SK-N-MC (cell line): ENCODE data around the gene INTS15.
"Not testable (repeated sequence)": the region's sequence is repeated elsewhere in the genome, so short reads cannot be mapped to it uniquely, and the experiment has no call there.

Experiments used
- DNase-seq: peaks from one replicate; pipeline ENCODE4 v3.0.0-alpha.2; 2011; ENCODE audit warnings: low read depth, low spot score
- H3K27ac ChIP-seq: fragments of 200-600 bp; sonication (generic); 2 replicates; pipeline ENCODE4 v1.5.1; 2016; ENCODE audit warnings: mixed run types
- H3K36me3 ChIP-seq: fragments of 200-600 bp; sonication (generic); 2 replicates; pipeline ENCODE4 v1.6.1; 2017; ENCODE audit warnings: antibody characterized with exemption, low read length, mixed read lengths; ENCODE audit not compliant: insufficient read depth
- H3K4me3 ChIP-seq: fragments of 200-600 bp; sonication (generic); 2 replicates; pipeline ENCODE4 v1.5.1; 2016
- H3K9ac ChIP-seq: fragments of 200-600 bp; sonication (generic); 2 replicates; pipeline ENCODE4 v1.8.0; 2017; ENCODE audit warnings: mixed run types, mixed read lengths; ENCODE audit not compliant: insufficient read length
- H3K9me3 ChIP-seq: fragments of 200-600 bp; sonication (generic); 2 replicates; pipeline ENCODE4 v1.6.1; 2017; ENCODE audit warnings: low read depth, mild to moderate bottlenecking, antibody characterized with exemption, low read length, moderate library complexity, mixed read lengths
- EZH2 ChIP-seq: fragments of 200-600 bp; sonication (generic); IDR thresholded peaks from one replicate; pipeline ENCODE4 v1.6.1; 2017; ENCODE audit warnings: antibody characterized with exemption
- FOXP2 ChIP-seq: optimal IDR thresholded peaks from 2 replicates; pipeline ENCODE3; 2011; ENCODE audit warnings: mild to moderate bottlenecking, moderate library complexity; ENCODE audit not compliant: insufficient read depth; ENCODE audit errors: extremely low read length, control extremely low read depth
- POLR2AphosphoS5 ChIP-seq: IDR thresholded peaks from 2 replicates; pipeline ENCODE4 v1.6.1; 2012; ENCODE audit warnings: mild to moderate bottlenecking, low read depth, low read length, borderline replicate concordance

INTS15 gene

GRCh38 chr7:6571160-6571779 is 18.6 kb upstream of the INTS15 start:
- TF ChIP-seq EZH2 (no peak), FOXP2 (no peak), POLR2AphosphoS5 (no peak)
- no peak for DNase-seq
- Histone ChIP-seq H3K36me3 (no peaks in the 10 kb centered on the region), H3K4me3 (no peak overlapping the region), H3K9ac (no peak overlapping the region), H3K9me3 (no peaks in the 10 kb centered on the region), H3K27ac (no peak overlapping the region)

GRCh38 chr7:6575281-6576023 is 14.4 kb upstream of the INTS15 start:
- no peak overlapping the region for H3K9ac ChIP-seq
- H3K9me3 ChIP-seq, result no peaks in the 10 kb centered on the region
- TF ChIP-seq POLR2AphosphoS5 (no peak), EZH2 (no peak), FOXP2 (no peak)
- no peak for DNase-seq
- H3K4me3 ChIP-seq, result no peak overlapping the region
- no peaks in the 10 kb centered on the region; the same call in 1 of the 2 replicates for H3K36me3 ChIP-seq
- H3K27ac ChIP-seq, result no peak overlapping the region

GRCh38 chr7:6576024-6576866 is 13.6 kb upstream of the INTS15 start:
- Histone ChIP-seq H3K4me3 (no peak overlapping the region), H3K9me3 (no peaks in the 10 kb centered on the region), H3K9ac (no peak overlapping the region), H3K27ac (no peak overlapping the region), H3K36me3 (peaks cover 4% of the 10 kb centered on the region; the same call in 1 of the 2 replicates)
- TF ChIP-seq FOXP2, result no peak
- no peak for TF ChIP-seq POLR2AphosphoS5
- no peak for TF ChIP-seq EZH2
- no peak for DNase-seq

GRCh38 chr7:6576867-6577368 is 12.9 kb upstream of the INTS15 start:
- H3K9me3 ChIP-seq, H3K9ac ChIP-seq, H3K27ac ChIP-seq, DNase-seq: not testable (repeated sequence)
- Histone ChIP-seq H3K36me3 (peaks cover 11% of the 10 kb centered on the region; the same call in 1 of the 2 replicates), H3K4me3 (peak overlapping the region; percentile 95)

- Histone ChIP-seq H3K9ac (peak within 1 kb of the TSS; percentile 96), H3K36me3 (peaks cover 16% of the 10 kb centered on the region; the same call in 1 of the 2 replicates), H3K27ac (peak within 1 kb of the TSS; percentile 95), H3K4me3 (peak within 1 kb of the TSS; percentile 95), H3K9me3 (no peaks in the 10 kb centered on the region)
- DNase-seq, result peak; percentile 28
- TF ChIP-seq POLR2AphosphoS5, result peak; percentile 93
- peak; percentile 36 for TF ChIP-seq FOXP2
- no peak for TF ChIP-seq EZH2
Observed at GRCh38 chr7:6577369-6578113, 12.3 kb upstream of the INTS15 start, which contains the start of gene ZDHHC4. Gene ZDHHC4, plus strand, starts transcription at chr7:6577454. Its CDS starts 3,108 bp downstream, at chr7:6580562.

- TF ChIP-seq POLR2AphosphoS5, result no peak
- no peak for TF ChIP-seq EZH2
- TF ChIP-seq FOXP2, result no peak
- Histone ChIP-seq H3K9ac (no peak overlapping the region), H3K36me3 (peaks cover 21% of the 10 kb centered on the region; the same call in 1 of the 2 replicates), H3K27ac (peak overlapping the region; percentile 95), H3K9me3 (no peaks in the 10 kb centered on the region), H3K4me3 (peak overlapping the region; percentile 95)
- no peak for DNase-seq
Observed at GRCh38 chr7:6578114-6579084, 11.4 kb upstream of the INTS15 start.

- Histone ChIP-seq H3K27ac (no peak overlapping the region), H3K9ac (no peak overlapping the region), H3K36me3 (peaks cover 21% of the 10 kb centered on the region; the same call in 1 of the 2 replicates), H3K9me3 (no peaks in the 10 kb centered on the region), H3K4me3 (no peak overlapping the region)
- peak; percentile 20 for DNase-seq
- TF ChIP-seq FOXP2 (no peak), EZH2 (no peak)
Observed at GRCh38 chr7:6579446-6579845, 10.4 kb upstream of the INTS15 start.

- Histone ChIP-seq H3K27ac (peak overlapping the region; percentile 36; the same call in 1 of the 2 replicates), H3K36me3 (peaks cover 26% of the 10 kb centered on the region; the same call in 1 of the 2 replicates)
- H3K4me3 ChIP-seq, H3K9ac ChIP-seq, DNase-seq, H3K9me3 ChIP-seq: not testable (repeated sequence)
Observed at GRCh38 chr7:6585746-6586432, 3.9 kb upstream of the INTS15 start.
